Mesangial cell (primary cell): ENCODE data around the gene IPO11. TPM values are rescaled to one million over a fixed set of nuclear protein-coding genes. Genes with fewer than 3 reads are reported as not detected.

Experiments
- total RNA-seq: library from RNA; depleted of rRNA; stranded (reverse); fragments of >200 nt; gene quantifications from 2 replicates; pipeline ENCODE4 v1.2.3, GENCODE V29; 2015

Gene IPO11
- 12.0 and 18.9 TPM in 2 replicates for total RNA-seq

DNA sequence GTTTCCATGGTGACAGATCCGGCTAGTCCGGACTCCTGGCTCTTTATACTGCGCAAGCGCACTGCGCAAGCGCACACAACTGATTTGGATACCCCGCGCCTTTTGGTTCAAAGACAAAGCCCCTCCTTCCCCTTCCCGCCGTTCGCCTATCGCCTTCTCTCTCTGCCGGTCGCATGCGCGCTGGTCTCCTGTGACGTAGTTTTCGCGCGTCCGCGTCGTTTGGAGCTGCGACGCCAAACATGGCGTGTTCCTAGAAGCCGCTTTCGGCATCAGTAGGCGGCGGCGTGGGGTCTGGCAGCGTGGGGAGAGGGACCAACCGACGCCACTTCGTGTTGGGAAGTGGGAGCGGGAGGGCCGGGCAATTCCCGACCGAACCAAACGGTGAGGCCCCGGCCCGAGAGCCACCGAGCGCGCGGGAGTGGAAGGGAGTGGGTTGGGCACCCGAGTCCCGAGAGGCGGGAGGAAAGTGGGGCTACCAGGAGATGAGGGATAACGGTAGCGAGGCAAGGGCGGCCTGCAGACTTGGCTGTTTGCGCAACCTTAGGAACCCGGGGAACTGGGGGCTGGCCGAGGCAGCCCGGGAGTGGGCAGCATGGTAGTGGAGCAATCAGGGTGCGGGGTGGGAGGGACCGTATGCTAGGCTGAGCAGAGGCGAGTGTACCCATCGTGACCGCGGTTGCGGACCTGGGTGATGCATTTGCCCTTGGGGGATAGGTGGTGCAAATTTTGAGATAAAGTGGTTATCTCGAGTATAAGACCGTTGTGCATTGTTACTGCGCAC lies at the start of gene IPO11:
Gene IPO11, plus strand, starts transcription at position 215 of the 781 bp plus-strand sequence. CDS start 24,517 bp downstream, outside the sequence.

DNA sequence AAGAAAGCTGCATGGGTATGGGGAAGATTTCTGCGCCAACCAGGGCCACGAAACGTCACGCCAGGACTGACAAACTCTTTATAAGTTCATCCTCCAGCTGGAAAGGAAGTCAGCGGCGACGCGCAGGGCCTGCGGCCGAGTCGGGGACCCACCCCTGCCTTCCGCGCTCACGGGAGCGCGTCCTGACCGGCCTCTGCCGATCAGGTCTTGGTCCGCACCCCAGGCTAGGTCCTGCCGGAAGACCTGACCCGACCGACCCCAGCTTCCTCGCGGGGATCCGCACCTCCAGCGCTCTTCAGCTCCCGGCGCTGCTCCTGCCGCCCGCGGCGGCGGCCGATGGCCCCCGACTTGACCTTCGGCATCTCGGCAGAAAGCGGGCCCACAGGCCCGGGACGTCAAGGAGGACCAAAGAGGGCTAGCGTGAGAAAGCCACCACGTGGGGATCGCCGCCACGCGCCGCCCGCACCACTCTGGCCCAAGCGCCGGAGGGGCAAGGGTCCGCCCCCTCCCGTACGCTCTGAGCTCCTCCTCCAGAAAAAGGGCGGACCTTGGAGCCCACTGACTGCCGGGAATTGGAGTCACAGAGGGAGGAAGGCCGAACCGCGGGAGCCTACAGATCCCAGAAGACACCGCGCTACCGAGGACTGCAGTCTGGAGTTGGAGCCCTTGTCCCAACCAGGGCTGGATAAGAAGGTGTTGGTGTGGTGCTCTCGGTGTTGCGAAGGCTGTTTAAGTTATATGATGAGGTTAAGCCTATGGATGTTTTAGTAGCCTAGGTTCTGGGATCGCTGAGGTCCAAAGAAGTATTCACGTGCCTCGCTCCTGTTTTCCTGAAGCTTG lies 8.9 kb upstream of the IPO11 start, which contains the start of gene DIMT1:
Gene DIMT1, minus strand, starts transcription at position 495 of the 840 bp plus-strand sequence. Its CDS starts 133 bp downstream, at position 362.

DNA sequence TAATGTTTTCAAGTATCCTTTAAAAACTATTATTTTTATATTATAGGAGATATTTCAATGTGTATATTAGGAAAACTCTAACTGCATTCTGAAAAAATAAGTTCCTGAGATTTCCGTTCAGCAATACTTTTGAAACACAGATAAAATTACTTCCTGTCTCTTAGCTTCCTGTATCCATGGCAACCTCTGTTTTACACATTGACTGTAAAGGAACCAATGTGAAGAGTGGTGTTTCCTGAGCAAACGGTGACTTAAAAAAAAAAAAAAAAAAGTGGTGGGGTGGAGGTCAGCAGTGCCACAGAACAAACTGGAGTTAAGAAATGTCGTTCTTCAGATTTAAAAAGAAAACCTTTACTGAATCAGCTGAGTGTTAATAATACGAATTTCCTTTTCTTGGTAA lies 166.0 kb downstream of the IPO11 start, which contains the start of gene LRRC70:
Gene LRRC70, plus strand, starts transcription at position 280 of the 400 bp plus-strand sequence. CDS start 620 bp downstream, outside the sequence.

Other genes starting within 250 kb of the IPO11 start
- gene KIF2A, start 106.6 kb upstream of the IPO11 start, total RNA-seq, result 24.0 and 36.7 TPM in 2 replicates
- 30.3 and 33.4 TPM in 2 replicates for gene DIMT1, start 8.9 kb upstream of the IPO11 start, total RNA-seq
- gene LRRC70, start 166.1 kb downstream of the IPO11 start, total RNA-seq, result 0.16 and 0.38 TPM in 2 replicates